HUES48 (cell line): ENCODE measurements around the gene GPC5.
"Not testable (repeated sequence)": the region's sequence is repeated elsewhere in the genome, so short reads cannot be mapped to it uniquely, and the experiment has no call there.

Experiments used
- H3K27ac ChIP-seq: one replicate; pipeline ENCODE4 v1.7.0; 2013; ENCODE audit warnings: low read depth, low read length, inconsistent platforms
- H3K27me3 ChIP-seq: 2 replicates; pipeline ENCODE4 v1.6.1; 2013; ENCODE audit warnings: mild to moderate bottlenecking, low read length; ENCODE audit not compliant: control insufficient read depth, insufficient read depth
- H3K36me3 ChIP-seq: 2 replicates; pipeline ENCODE4 v1.6.1; 2013; ENCODE audit warnings: low read length; ENCODE audit not compliant: control insufficient read depth, insufficient read depth
- H3K4me1 ChIP-seq: 2 replicates; pipeline ENCODE4 v1.6.1; 2013; ENCODE audit warnings: mild to moderate bottlenecking, low read length; ENCODE audit not compliant: control insufficient read depth, insufficient read depth
- H3K4me3 ChIP-seq: 2 replicates; pipeline ENCODE4 v1.5.1; 2013; ENCODE audit warnings: mild to moderate bottlenecking, low read depth, low read length
- H3K9ac ChIP-seq: 2 replicates; pipeline ENCODE4 v1.6.1; 2013; ENCODE audit warnings: mild to moderate bottlenecking, low read depth, low read length, moderate library complexity
- H3K9me3 ChIP-seq: 2 replicates; pipeline ENCODE4 v1.6.1; 2013; ENCODE audit warnings: low read length; ENCODE audit not compliant: control insufficient read depth, insufficient read depth

The GPC5 gene

DNA sequence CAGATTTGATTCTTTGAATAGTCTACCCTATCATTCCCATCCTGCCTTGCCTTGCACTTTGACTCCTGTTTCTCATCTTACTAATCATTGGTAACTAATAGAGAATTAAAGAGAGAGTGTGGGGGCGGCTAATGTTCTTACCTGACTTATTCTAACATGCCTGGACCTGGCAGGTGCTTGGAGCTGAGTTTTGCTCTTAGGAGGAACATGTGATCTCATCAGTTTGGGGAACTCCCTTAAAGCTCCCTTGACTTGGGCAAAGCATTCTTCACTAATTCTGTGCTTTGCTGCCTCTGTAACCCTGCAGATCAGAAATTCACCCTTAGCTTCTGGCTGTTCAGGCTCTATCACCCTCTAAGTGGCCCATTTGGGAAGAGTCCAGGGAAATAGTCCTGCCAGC, 861.1 kb downstream of the GPC5 start:
- Histone ChIP-seq H3K27ac (no peak overlapping the region), H3K36me3 (no peaks in the 10 kb centered on the region), H3K9me3 (no peaks in the 10 kb centered on the region), H3K4me3 (no peak overlapping the region), H3K9ac (no peak overlapping the region), H3K27me3 (no peaks in the 10 kb centered on the region), H3K4me1 (no peaks in the 10 kb centered on the region)

DNA sequence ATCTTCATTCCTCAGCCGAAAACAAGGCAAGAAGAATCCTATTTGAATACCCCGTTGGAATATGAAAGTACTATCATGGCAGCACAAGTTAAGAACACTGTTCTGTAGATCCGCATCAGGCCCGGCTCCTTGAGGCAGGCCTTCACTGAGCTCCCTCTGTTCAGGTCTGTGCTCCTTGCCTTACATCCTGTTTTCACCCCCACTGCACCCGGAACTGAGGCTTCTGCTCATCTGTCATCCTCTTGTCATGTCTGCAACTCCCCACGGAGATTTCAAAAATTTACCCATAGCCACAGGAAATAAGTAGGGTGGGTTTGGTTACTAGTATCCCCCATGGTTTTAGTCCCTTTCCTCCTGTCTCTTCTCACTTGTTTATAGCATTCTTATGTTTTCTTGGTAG, 861.9 kb downstream of the GPC5 start:
- Histone ChIP-seq H3K27ac (no peak overlapping the region), H3K27me3 (no peaks in the 10 kb centered on the region), H3K4me1 (peaks cover 7% of the 10 kb centered on the region; the same call in 1 of the 2 replicates), H3K9me3 (no peaks in the 10 kb centered on the region), H3K9ac (no peak overlapping the region), H3K36me3 (no peaks in the 10 kb centered on the region), H3K4me3 (no peak overlapping the region)

DNA sequence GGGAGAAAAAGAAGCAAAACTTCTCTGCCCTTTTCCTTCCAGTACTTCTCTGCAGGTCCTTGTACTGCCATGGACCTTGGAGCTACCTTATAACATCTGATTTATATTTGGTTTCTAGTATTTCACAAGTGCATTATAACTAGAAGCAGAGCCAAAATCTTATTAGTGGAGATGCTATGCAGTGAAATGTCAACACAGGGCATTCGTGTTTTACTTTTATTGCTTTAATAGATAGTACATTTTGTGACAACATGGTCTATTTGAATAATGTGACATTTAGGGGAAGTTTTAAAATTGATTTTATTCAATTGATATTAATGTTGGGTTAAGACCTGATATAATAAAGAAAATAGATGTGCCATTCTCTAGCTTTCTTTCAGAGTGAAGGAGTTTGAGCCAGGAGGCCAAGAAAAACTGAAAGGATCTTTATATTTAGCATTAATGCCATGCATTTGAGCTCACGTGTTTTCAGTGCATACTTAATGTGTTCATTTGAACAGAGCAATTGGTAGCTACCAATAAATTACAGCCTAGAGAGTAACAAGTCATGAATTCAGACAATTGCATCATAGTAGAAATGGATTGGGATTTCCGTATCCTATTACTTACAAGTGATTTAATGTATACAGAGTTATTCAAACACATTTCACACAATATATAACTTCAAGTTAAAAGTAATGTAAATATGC, 863.8 kb downstream of the GPC5 start:
- Histone ChIP-seq H3K27me3 (no peaks in the 10 kb centered on the region), H3K27ac (no peak overlapping the region), H3K4me1 (peaks cover 21% of the 10 kb centered on the region; the same call in 1 of the 2 replicates), H3K9me3 (no peaks in the 10 kb centered on the region), H3K4me3 (no peak overlapping the region), H3K36me3 (no peaks in the 10 kb centered on the region), H3K9ac (no peak overlapping the region)

DNA sequence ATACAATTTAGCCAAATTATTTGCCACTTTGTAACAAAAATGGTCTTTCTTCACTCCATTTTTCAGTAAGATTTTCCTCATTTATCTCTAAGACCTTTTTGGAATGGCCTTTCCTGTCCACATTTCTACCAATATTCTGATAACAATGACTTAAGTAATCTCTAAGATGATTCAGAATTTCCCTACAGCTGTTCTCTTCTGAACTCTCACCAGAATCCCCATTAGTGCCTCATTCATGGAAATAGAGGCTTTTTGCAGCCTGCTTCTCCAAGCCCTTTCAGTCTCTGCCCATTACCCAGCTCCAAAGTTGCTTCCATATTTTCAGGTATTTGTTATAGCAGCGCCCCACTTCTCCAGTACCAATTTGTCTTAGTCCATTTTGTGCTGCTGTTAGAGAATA, 867.0 kb downstream of the GPC5 start:
- Histone ChIP-seq H3K9me3 (no peaks in the 10 kb centered on the region), H3K36me3 (no peaks in the 10 kb centered on the region), H3K9ac (no peak overlapping the region), H3K27ac (no peak overlapping the region), H3K4me3 (no peak overlapping the region), H3K27me3 (no peaks in the 10 kb centered on the region), H3K4me1 (peaks cover 21% of the 10 kb centered on the region; the same call in 1 of the 2 replicates)

DNA sequence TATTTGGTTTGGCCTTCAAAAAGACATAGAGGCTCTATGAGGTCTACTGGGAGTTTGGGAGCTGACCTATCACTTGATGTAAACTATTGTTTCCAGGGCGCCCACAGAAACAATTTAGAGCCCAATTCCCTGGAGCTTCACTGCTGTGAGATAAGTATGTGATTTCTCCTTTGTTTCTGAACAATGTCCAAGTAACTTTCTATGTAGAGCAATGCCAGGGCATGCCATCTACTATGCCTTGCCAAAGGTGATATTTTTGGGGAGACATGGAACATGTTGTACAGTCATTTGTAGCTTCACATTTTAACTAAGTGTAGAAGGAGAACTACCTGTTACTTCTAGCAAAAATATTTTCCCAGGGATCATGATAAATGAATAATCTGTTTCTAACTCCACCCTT, 872.6 kb downstream of the GPC5 start:
- peaks cover 7% of the 10 kb centered on the region; the same call in 1 of the 2 replicates for H3K4me1 ChIP-seq
- no peaks in the 10 kb centered on the region for H3K36me3 ChIP-seq
- H3K27me3 ChIP-seq = no peaks in the 10 kb centered on the region
- H3K27ac ChIP-seq = no peak overlapping the region
- H3K4me3 ChIP-seq = no peak overlapping the region
- H3K9me3 ChIP-seq = no peaks in the 10 kb centered on the region
- H3K9ac ChIP-seq = no peak overlapping the region

DNA sequence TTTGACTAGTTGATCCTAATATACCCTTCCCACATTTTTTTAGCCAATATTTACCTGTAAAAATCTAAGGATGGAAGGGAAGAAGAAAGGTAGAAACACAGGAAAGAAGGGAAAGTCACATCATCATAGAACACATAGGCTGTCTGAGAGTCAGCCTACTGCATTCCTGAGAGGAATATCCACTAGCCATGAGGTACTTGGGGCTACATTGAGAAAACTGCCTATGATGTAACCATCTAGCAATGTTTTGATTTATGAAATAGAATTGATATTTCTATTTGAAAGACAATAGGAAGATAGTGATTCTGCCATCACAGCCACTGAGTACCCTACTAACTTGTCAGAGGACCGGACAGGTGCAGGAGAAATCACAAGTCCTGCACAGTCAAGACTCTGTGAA, 873.8 kb downstream of the GPC5 start:
- no peak overlapping the region for H3K27ac ChIP-seq
- no peaks in the 10 kb centered on the region for H3K9me3 ChIP-seq
- no peaks in the 10 kb centered on the region for H3K27me3 ChIP-seq
- H3K36me3 ChIP-seq = no peaks in the 10 kb centered on the region
- H3K4me1 ChIP-seq = no peaks in the 10 kb centered on the region
- no peak overlapping the region for H3K9ac ChIP-seq
- no peak overlapping the region for H3K4me3 ChIP-seq

DNA sequence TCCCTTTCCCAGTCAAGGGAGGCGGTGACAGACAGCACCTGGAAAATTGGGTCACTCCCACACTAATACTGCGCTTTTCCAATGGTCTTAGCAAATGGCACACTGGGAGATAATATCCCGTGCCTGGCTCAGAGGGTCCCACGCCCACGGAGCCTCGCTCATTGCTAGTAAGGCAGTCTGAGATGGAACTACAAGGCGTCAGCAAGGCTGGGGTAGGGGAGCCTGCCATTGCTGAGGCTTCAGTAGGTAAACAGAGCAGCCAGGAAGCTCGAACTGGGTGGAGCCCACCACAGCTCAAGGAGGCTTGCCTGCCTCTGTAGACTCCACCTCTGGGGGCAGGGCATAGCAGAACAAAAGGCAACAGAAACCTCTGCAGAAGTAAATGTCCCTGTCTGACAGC, 882.6 kb downstream of the GPC5 start:
- H3K36me3 ChIP-seq, H3K27ac ChIP-seq, H3K4me1 ChIP-seq, H3K9ac ChIP-seq, H3K27me3 ChIP-seq, H3K4me3 ChIP-seq, H3K9me3 ChIP-seq: not testable (repeated sequence)

DNA sequence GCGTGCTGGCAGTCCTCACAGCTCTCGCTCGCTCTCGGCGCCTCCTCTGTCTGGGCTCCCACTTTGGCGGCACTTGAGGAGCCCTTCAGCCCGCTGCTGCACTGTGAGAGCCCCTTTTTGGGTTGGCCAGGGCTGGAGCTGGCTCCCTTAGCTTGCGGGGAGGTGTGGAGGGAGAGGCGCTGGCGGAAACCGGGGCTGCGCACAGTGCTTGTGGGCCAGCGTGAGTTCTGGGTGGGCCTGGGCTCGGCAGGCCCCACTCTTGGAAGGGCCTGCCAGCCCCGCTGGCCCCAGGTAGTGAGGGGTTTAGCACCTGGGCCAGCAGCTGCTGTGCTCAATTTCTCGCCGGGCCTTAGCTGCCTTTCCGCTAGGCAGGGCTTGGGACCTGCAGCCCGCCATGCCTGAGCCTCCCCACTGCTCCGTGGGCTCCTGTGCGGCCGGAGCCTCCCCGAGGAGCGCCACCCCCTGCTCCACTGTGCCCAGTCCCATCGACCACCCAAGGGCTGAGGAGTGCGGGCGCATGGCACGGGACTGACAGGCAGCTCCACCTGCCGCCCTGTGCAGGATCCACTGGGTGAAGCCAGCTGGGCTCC, 892.4 kb downstream of the GPC5 start:
- not testable (repeated sequence) for H3K27me3 ChIP-seq, H3K27ac ChIP-seq, H3K4me1 ChIP-seq, H3K9ac ChIP-seq, H3K9me3 ChIP-seq, H3K4me3 ChIP-seq, H3K36me3 ChIP-seq

DNA sequence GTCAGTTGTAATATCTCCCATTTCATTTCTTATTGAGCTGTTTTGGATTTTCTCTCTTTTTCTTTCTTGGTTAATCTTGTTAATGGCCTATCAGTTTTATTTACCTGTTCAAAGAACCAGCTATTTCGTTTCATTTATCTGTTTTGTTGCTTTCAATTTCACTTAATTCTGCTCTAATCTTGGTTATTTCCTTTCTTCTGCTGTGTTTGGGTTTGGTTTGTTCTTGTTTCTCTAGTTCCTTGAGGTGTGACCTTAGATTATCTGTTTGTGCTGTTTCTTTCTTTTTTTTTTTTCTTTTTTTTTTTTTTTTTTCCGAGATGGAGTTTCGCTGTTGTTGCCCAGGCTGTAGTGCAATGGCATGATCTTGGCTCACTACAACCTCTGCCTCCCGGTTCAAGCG, 896.1 kb downstream of the GPC5 start:
- not testable (repeated sequence) for H3K27me3 ChIP-seq, H3K4me3 ChIP-seq, H3K9ac ChIP-seq, H3K9me3 ChIP-seq, H3K36me3 ChIP-seq, H3K27ac ChIP-seq
- peaks cover 12% of the 10 kb centered on the region for H3K4me1 ChIP-seq

DNA sequence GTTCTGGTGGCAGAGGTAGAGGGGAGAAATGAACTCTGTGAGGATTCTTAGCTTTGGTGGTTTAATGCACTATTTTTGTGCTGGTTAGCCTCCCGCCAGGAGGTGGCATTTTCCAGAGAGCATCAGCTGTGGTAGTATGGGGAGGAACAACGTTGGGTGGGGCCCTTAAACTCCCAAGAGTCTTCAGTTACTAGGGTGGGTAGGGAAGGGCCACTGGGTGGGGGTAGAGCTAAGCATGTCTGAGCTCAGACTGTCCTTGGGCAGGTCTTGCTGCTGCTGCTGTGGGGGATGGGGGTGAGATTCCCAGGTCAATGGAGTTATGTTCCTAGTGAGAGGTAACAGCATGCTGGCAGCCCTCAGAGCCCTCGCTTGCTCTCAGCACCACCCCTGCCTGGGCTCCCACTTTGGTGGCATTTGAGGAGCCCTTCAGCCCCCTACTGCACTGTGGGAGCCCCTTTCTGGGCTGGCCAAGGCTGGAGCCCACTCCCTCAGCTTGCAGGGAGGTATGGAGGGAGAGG, 897.8 kb downstream of the GPC5 start:
- H3K9ac ChIP-seq, H3K4me3 ChIP-seq, H3K27ac ChIP-seq, H3K9me3 ChIP-seq, H3K27me3 ChIP-seq, H3K36me3 ChIP-seq: not testable (repeated sequence)
- H3K4me1 ChIP-seq = peaks cover 12% of the 10 kb centered on the region

DNA sequence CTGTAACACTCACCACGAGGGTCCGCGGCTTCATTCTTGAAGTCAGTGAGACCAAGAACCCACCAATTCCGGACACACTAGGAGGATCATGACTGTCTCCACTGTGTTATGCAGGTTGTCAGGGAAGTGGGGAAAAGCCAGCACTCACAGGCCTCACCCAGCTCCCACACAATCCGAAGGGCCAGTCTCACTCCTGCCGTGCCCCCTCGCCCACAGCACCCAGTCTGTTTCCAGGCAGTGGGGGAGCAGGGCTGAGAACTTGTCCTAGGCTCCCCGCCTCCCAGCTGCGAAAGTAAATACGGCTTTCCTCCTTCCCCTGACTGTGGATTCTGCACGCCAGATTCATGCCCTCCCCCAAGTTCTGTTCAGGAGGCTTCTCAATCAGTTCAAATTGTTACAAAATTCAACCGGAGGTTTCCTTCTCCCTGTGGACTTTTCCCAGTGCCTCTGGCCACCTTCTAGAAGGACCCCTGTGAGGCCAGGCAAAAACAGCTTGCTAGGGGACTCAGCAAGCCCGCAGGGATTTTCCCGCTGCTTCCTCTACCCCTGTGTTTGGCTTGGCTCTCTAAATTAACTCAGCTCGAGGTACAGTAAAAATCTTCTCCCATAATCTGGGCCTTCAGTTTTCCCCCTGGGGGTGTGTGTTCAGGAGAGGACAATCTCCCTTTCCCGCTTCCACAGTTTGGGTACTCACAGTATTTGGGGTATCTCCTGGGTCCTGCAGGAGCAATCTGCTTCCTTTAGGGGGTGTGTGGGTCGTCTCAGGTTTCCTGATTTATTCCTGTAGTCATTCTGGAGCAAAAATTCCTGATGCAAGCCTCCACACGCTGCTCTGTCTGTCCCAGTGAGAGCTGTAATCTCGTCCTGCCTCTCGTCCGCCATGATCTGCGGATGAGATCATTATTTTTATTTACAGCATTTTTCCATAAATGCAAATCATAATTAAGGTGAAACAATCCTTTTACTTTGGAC, 899.8 kb downstream of the GPC5 start:
- H3K9ac ChIP-seq = no peak overlapping the region
- H3K9me3 ChIP-seq = no peaks in the 10 kb centered on the region
- H3K4me3 ChIP-seq = no peak overlapping the region
- no peaks in the 10 kb centered on the region for H3K36me3 ChIP-seq
- peaks cover 12% of the 10 kb centered on the region for H3K4me1 ChIP-seq
- no peaks in the 10 kb centered on the region for H3K27me3 ChIP-seq
- no peak overlapping the region for H3K27ac ChIP-seq
